GM23338 (cell line): ENCODE measurements around the gene WDR38. TPM values are rescaled to one million over a fixed set of nuclear protein-coding genes. Genes with fewer than 3 reads are reported as not detected.
A peak's percentile ranks its signal among the peaks of the same experiment; 100 is the strongest.

Source experiments
- ATAC-seq: fragments of 200-7000 bp; cut with Tn5 transposase; 3 replicates; pipeline ENCODE4 v1.9.1; 2020
- DNase-seq: peaks from one replicate; pipeline ENCODE4 v3.0.0-alpha.2; 2015; ENCODE audit warnings: low spot score
- H2AFZ ChIP-seq: fragments of 200-600 bp; sonication (generic); 2 replicates; pipeline ENCODE4 v1.8.0; 2016; ENCODE audit warnings: antibody characterized with exemption, mild to moderate bottlenecking, moderate library complexity
- H3F3A ChIP-seq: fragments of 200-600 bp; sonication (generic); replicated peaks from 2 replicates; pipeline ENCODE4 v1.8.0; 2017; ENCODE audit warnings: antibody characterized with exemption, mixed run types, low read depth
- H3K27ac ChIP-seq: fragments of 200-600 bp; sonication (generic); 2 replicates; pipeline ENCODE4 v1.6.1; 2016; ENCODE audit warnings: low read depth
- H3K27me3 ChIP-seq: fragments of 200-600 bp; sonication (generic); 2 replicates; pipeline ENCODE4 v1.8.0; 2016; ENCODE audit warnings: mild to moderate bottlenecking, mixed run types, moderate library complexity; ENCODE audit not compliant: insufficient read depth
- H3K36me3 ChIP-seq: fragments of 200-600 bp; sonication (generic); 2 replicates; pipeline ENCODE4 v1.8.0; 2016; ENCODE audit warnings: mild to moderate bottlenecking; ENCODE audit not compliant: insufficient read depth
- H3K4me1 ChIP-seq: fragments of 200-600 bp; sonication (generic); 2 replicates; pipeline ENCODE4 v1.8.0; 2016; ENCODE audit warnings: mild to moderate bottlenecking, moderate library complexity; ENCODE audit not compliant: insufficient read depth
- H3K4me2 ChIP-seq: fragments of 200-600 bp; sonication (generic); 2 replicates; pipeline ENCODE4 v1.7.1; 2017; ENCODE audit warnings: mixed run types
- H3K4me3 ChIP-seq: fragments of 200-600 bp; sonication (generic); 2 replicates; pipeline ENCODE4 v1.6.1; 2016; ENCODE audit warnings: mixed run types
- H3K79me2 ChIP-seq: fragments of 200-600 bp; sonication (generic); replicated peaks from 2 replicates; pipeline ENCODE4 v1.8.0; 2017; ENCODE audit warnings: mild to moderate bottlenecking; ENCODE audit not compliant: insufficient read depth
- H3K9me2 ChIP-seq: fragments of 200-600 bp; sonication (generic); 2 replicates; pipeline ENCODE4 v1.8.0; 2017; ENCODE audit not compliant: insufficient read depth
- H4K20me1 ChIP-seq: fragments of 200-600 bp; sonication (generic); replicated peaks from 2 replicates; pipeline ENCODE4 v1.8.0; 2017; ENCODE audit warnings: mild to moderate bottlenecking; ENCODE audit not compliant: insufficient read depth
- H3K27ac Mint-ChIP-seq: 2 replicates; pipeline ENCODE4 v1.8.0; 2020; ENCODE audit warnings: inconsistent platforms, mild to moderate bottlenecking, moderate library complexity, mixed read lengths
- H3K27me3 Mint-ChIP-seq: 3 replicates; pipeline ENCODE4 v1.8.0; 2022; ENCODE audit warnings: low read depth, mild to moderate bottlenecking, moderate library complexity, mixed read lengths, inconsistent platforms; ENCODE audit not compliant: insufficient read depth, poor library complexity
- H3K36me3 Mint-ChIP-seq: 3 replicates; pipeline ENCODE4 v1.8.0; 2021; ENCODE audit warnings: low read depth, mild to moderate bottlenecking, inconsistent platforms, moderate library complexity, mixed read lengths
- H3K4me1 Mint-ChIP-seq: 3 replicates; pipeline ENCODE4 v1.8.0; 2020; ENCODE audit warnings: mild to moderate bottlenecking, inconsistent platforms, mixed read lengths
- H3K4me3 Mint-ChIP-seq: 3 replicates; pipeline ENCODE4 v1.8.0; 2021; ENCODE audit warnings: moderate library complexity, mild to moderate bottlenecking, inconsistent platforms, mixed read lengths
- H3K9me3 Mint-ChIP-seq: 3 replicates; pipeline ENCODE4 v1.8.0; 2020; ENCODE audit warnings: moderate library complexity, mild to moderate bottlenecking, inconsistent platforms, mixed read lengths
- CREB1 ChIP-seq: fragments of 250-450 bp; sonication (Bioruptor Pico); IDR thresholded peaks from 2 replicates; pipeline ENCODE4 v1.5.0; 2020; ENCODE audit warnings: low read depth, mild to moderate bottlenecking, moderate library complexity
- CTCF ChIP-seq, 2 experiments: fragments of 200-600 bp in 1 of 2; sonication (generic) in 1 of 2; conservative IDR thresholded peaks; 2 replicates each; pipeline versions ENCODE4 v1.5.1 to v1.6.1; 2016 to 2017; ENCODE audit warnings: antibody characterized with exemption in 2 of 2, low read depth in 2 of 2, mild to moderate bottlenecking in 2 of 2, moderate library complexity in 1 of 2
- ETS1 ChIP-seq: IDR thresholded peaks from 2 replicates; pipeline ENCODE4 v1.6.1; 2016; ENCODE audit warnings: antibody characterized with exemption
- EZH2phosphoT487 ChIP-seq: fragments of 200-600 bp; sonication (generic); IDR thresholded peaks from one replicate; pipeline ENCODE4 v1.8.1; 2018; ENCODE audit warnings: antibody characterized with exemption; ENCODE audit not compliant: unreplicated experiment
- POLR2AphosphoS5 ChIP-seq: IDR thresholded peaks from 2 replicates; pipeline ENCODE4 v1.6.1; 2016; ENCODE audit warnings: antibody characterized with exemption, low read depth
- REST ChIP-seq: IDR thresholded peaks from one replicate; pipeline ENCODE4 v1.6.1; 2018; ENCODE audit warnings: antibody characterized with exemption; ENCODE audit not compliant: unreplicated experiment
- ZNF114 ChIP-seq: fragments of 250-450 bp; sonication (Bioruptor Pico); IDR thresholded peaks from 2 replicates; pipeline ENCODE4 v1.5.0; 2020; ENCODE audit warnings: mild to moderate bottlenecking, moderate library complexity
- polyA plus RNA-seq: library from polyadenylated mRNA; unstranded; fragments of >200 nt; fragmentation: Nextera tagmentation; extraction: Ambion mirVana; gene quantifications from 2 replicates; pipeline ENCODE4 v1.2.1, GENCODE V29; 2016
- total RNA-seq: library from RNA; depleted of rRNA; stranded (reverse); fragments of >200 nt; shearing (Covaris generic); gene quantifications from 2 replicates; pipeline ENCODE4 v1.2.3, GENCODE V29; 2014

WDR38 gene
- total and polyA plus RNA-seq, 2 experiments from 2014 or later: not detected

- peak; percentile 89 for TF ChIP-seq POLR2AphosphoS5
- TF ChIP-seq ZNF114 (CRISPR knock-in tag): no peak
- no peak for TF ChIP-seq EZH2phosphoT487
- TF ChIP-seq ETS1: peak; percentile 67
- TF ChIP-seq CREB1 (CRISPR knock-in tag): peak; percentile 79
- peak; percentile 26 to 64; a peak in 3 of 4 replicates for TF ChIP-seq CTCF (conservative IDR thresholded peaks at IDR 0.05; ENCODE audit: low read depth in 2 of 2)
- H3F3A ChIP-seq: peaks cover 15% of the 10 kb centered on the region
- Mint-ChIP-seq H3K4me1 (peaks cover 47% of the 10 kb centered on the region), H3K27ac (peak overlapping the region; percentile 96), H3K27me3 (peaks cover 16% of the 10 kb centered on the region), H3K4me3 (peak overlapping the region; percentile 94), H3K36me3 (peaks cover 26% of the 10 kb centered on the region), H3K9me3 (no peaks in the 10 kb centered on the region)
- H3K4me1 ChIP-seq: peaks cover 33% of the 10 kb centered on the region
- peak overlapping the region; percentile 99 for H3K4me3 ChIP-seq
- peak overlapping the region; percentile 98 for H3K4me2 ChIP-seq
- H3K27ac ChIP-seq: peak overlapping the region; percentile 97
- DNase-seq (peak; percentile 92), ATAC-seq (peak; percentile 88)
- peaks cover 61% of the 10 kb centered on the region for H3K79me2 ChIP-seq
- no peaks in the 10 kb centered on the region; the same call in 1 of the 2 replicates for H3K36me3 ChIP-seq
- H4K20me1 ChIP-seq: peaks cover 45% of the 10 kb centered on the region
- H3K9me2 ChIP-seq: no peaks in the 10 kb centered on the region
- H3K27me3 ChIP-seq: no peaks in the 10 kb centered on the region
- peak overlapping the region; percentile 89 for H2AFZ ChIP-seq
Measured at GRCh38 chr9:124868511-124869465, 15.5 kb downstream of the WDR38 start.

DNA sequence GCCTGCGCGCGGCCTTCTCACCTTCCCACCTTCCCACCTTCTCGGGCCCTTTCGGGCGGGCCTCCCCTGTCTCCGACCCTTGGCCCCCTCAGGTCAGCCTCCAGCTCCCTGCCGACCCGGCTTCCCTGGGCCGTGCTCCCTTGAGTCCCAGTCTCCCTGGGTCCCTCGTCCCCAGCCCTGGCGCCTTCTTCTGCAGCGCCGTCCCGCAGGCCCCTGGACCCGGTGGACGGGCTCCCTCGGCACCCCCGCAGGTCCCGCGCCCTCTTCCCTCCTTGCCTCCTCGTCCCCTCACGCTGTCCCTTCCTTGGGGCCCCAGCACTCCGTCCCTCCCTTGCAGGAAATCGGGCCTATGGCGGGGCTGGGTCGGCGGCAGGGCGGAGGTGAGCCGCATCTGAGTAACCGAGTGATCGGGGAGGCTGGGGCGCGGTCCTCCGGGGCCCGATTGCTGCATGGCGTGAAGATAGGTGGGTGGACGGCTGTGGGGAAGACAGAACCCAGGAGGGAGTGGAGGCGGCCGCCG, 16.3 kb downstream of the WDR38 start:
- Histone ChIP-seq H3F3A (peaks cover 15% of the 10 kb centered on the region), H4K20me1 (peaks cover 51% of the 10 kb centered on the region), H3K27ac (0 out of 2 replicates have a peak overlapping the region, but pooled peaks have one; percentile 32), H3K9me2 (no peaks in the 10 kb centered on the region), H3K79me2 (peaks cover 68% of the 10 kb centered on the region), H3K4me2 (peak overlapping the region; percentile 98), H3K27me3 (no peaks in the 10 kb centered on the region), H3K36me3 (no peaks in the 10 kb centered on the region; the same call in 1 of the 2 replicates), H3K4me3 (peak overlapping the region; percentile 99), H3K4me1 (peaks cover 33% of the 10 kb centered on the region), H2AFZ (peak overlapping the region; percentile 43; the same call in 1 of the 2 replicates)
- Mint-ChIP-seq H3K27me3 (peaks cover 14% of the 10 kb centered on the region), H3K4me3 (peak overlapping the region; percentile 94), H3K27ac (peak overlapping the region; percentile 76), H3K9me3 (no peaks in the 10 kb centered on the region), H3K36me3 (peaks cover 30% of the 10 kb centered on the region), H3K4me1 (peaks cover 47% of the 10 kb centered on the region)
- ATAC-seq (peak; percentile 23), DNase-seq (no peak)
- no peak for TF ChIP-seq REST
